K562 (cell line): ENCODE measurements around the gene SMIM45.

Experiments used
- ATAC-seq: fragments of 200-7000 bp; cut with Tn5 transposase; 3 replicates; pipeline ENCODE4 v1.9.1; 2020; ENCODE audit warnings: moderate library complexity
- BruUV-seq: library from RNA; stranded (reverse); fragments of 400-500 nt; replicated peaks from 2 replicates; lab custom pipeline; 2021; lab: Mats Ljungman, UMichigan
- CTCF ChIA-PET: fragments of 300-600 bp; formaldehyde crosslinking; extraction: SDS; loops from one replicate; lab custom pipeline; 2021; ENCODE audit warnings: low intra/inter-chr PET ratio; lab: Yijun Ruan, JAX
- POLR2A ChIA-PET: fragments of 300-600, 350-650 bp; sonication (Branson Sonifier 250); formaldehyde crosslinking; extraction: SDS; loops from one replicate; lab custom pipeline; 2021; ENCODE audit warnings: antibody characterized with exemption, inconsistent platforms; lab: Yijun Ruan, JAX
- DNase-seq, 4 experiments: peaks; one replicate each; pipeline versions ENCODE4 v3.0.0 to v3.0.0-alpha.2; 2011 to 2018; ENCODE audit warnings: low spot score in 3 of 4, mixed read lengths in 3 of 4; ENCODE audit errors: extremely low read depth in 1 of 4
- FAIRE-seq: peaks from 2 replicates; lab custom pipeline; 2011; peaks lifted over from hg19 to GRCh38; lab: Jason Lieb, UNC
- H2AFZ ChIP-seq: 2 replicates; pipeline ENCODE4 v1.6.0; 2011; ENCODE audit warnings: low read depth, low read length, control low read depth, inconsistent platforms
- H3K27ac ChIP-seq: fragments of 200-600 bp; 3 replicates; pipeline ENCODE4 v1.8.0; 2011; ENCODE audit warnings: low read depth, mild to moderate bottlenecking, control low read depth, inconsistent platforms, low read length, moderate library complexity, mixed read lengths; ENCODE audit errors: extremely low read depth
- H3K27me3 ChIP-seq, 2 experiments: fragments of 300-600 bp in 1 of 2; 2 replicates in 1 of 2; 3 replicates in 1 of 2; pipeline versions ENCODE4 v1.6.0 to v1.8.0; 2011; ENCODE audit warnings: inconsistent platforms in 2 of 2, low read length in 2 of 2, mild to moderate bottlenecking in 1 of 2, mixed read lengths in 1 of 2, moderate library complexity in 1 of 2; ENCODE audit not compliant: control insufficient read depth in 2 of 2, insufficient read depth in 2 of 2
- H3K36me3 ChIP-seq: fragments of 300-600 bp; 3 replicates; pipeline ENCODE4 v1.8.0; 2011; ENCODE audit warnings: mild to moderate bottlenecking, low read length, inconsistent platforms; ENCODE audit not compliant: control insufficient read depth, insufficient read depth
- H3K4me1 ChIP-seq, 2 experiments: fragments of 200-600 bp in 1 of 2; replicated peaks in 1 of 2; 2 replicates in 1 of 2; 3 replicates in 1 of 2; pipeline versions ENCODE4 v1.5.1 to v1.8.0; 2011; ENCODE audit warnings: inconsistent platforms in 2 of 2, low read length in 2 of 2, mild to moderate bottlenecking in 1 of 2, mixed read lengths in 1 of 2, moderate library complexity in 1 of 2; ENCODE audit not compliant: control insufficient read depth in 2 of 2, insufficient read depth in 2 of 2
- H3K4me2 ChIP-seq: 2 replicates; pipeline ENCODE4 v1.6.1; 2011; ENCODE audit warnings: low read length, control low read depth, inconsistent platforms, mixed read lengths; ENCODE audit not compliant: insufficient read depth
- H3K4me3 ChIP-seq: fragments of 200-600 bp; sonication (generic), shearing (Covaris generic); 2 replicates; pipeline ENCODE4 v1.5.1; 2016; ENCODE audit warnings: control low read depth, inconsistent platforms
- H3K79me2 ChIP-seq: fragments of 200-600 bp; 3 replicates; pipeline ENCODE4 v1.8.0; 2011; ENCODE audit warnings: low read length, inconsistent platforms; ENCODE audit not compliant: control insufficient read depth, insufficient read depth
- H3K9ac ChIP-seq, 2 experiments: 2 replicates each; pipeline versions ENCODE4 v1.6.0 to v1.6.1; 2011; ENCODE audit warnings: low read depth in 2 of 2, low read length in 2 of 2, control low read depth in 1 of 2, inconsistent platforms in 1 of 2, mild to moderate bottlenecking in 1 of 2, mixed read lengths in 1 of 2; ENCODE audit not compliant: insufficient read depth in 1 of 2
- H3K9me1 ChIP-seq: one replicate; pipeline ENCODE4 v1.6.0; 2011; ENCODE audit warnings: inconsistent platforms, mild to moderate bottlenecking, low read length, moderate library complexity; ENCODE audit not compliant: control insufficient read depth, insufficient read depth
- H3K9me3 ChIP-seq: replicated peaks from 2 replicates; pipeline ENCODE4 v1.5.1; 2011; ENCODE audit warnings: low read depth, low read length, inconsistent platforms; ENCODE audit not compliant: control insufficient read depth, insufficient read depth
- H4K20me1 ChIP-seq: replicated peaks from 2 replicates; pipeline ENCODE4 v1.6.1; 2011; ENCODE audit warnings: low read length, inconsistent platforms, mixed read lengths; ENCODE audit not compliant: control insufficient read depth, insufficient read depth
- CBX3 ChIP-seq, 2 experiments: IDR thresholded peaks; 1 replicate in 1 of 2; 2 replicates in 1 of 2; pipeline ENCODE4 v1.6.1; 2012; ENCODE audit warnings: inconsistent platforms in 2 of 2, low read length in 2 of 2, borderline replicate concordance in 1 of 2, control low read depth in 1 of 2
- HDAC1 ChIP-seq, 2 experiments: fragments of 450-650 bp; IDR thresholded peaks; 2 replicates each; pipeline ENCODE4 v1.6.1; 2016 to 2017; ENCODE audit warnings: inconsistent platforms in 1 of 2, mild to moderate bottlenecking in 1 of 2, moderate library complexity in 1 of 2
- MYBL2 ChIP-seq, 2 experiments: fragments of 450-650 bp in 1 of 2; sonication (generic) in 1 of 2; formaldehyde crosslinking in 1 of 2; IDR thresholded peaks; 2 replicates each; pipeline versions ENCODE4 v1.6.1 to v1.8.1; 2017 to 2022; ENCODE audit warnings: borderline replicate concordance in 1 of 2, inconsistent platforms in 1 of 2, low read depth in 1 of 2, mild to moderate bottlenecking in 1 of 2, missing genetic modification reagents in 1 of 2, moderate library complexity in 1 of 2
- STAT5A ChIP-seq: IDR thresholded peaks from 2 replicates; pipeline ENCODE4 v1.6.1; 2012; ENCODE audit warnings: low read length, inconsistent platforms, borderline replicate concordance
- ZNF140 ChIP-seq: fragments of 250-450 bp; sonication (Bioruptor Pico); IDR thresholded peaks from 2 replicates; pipeline ENCODE4 v1.8.0; 2021; ENCODE audit warnings: moderate library complexity, mild to moderate bottlenecking, inconsistent platforms
- ZNF354B ChIP-seq: fragments of 250-450 bp; sonication (Bioruptor Pico); IDR thresholded peaks from 2 replicates; pipeline ENCODE4 v1.4.0; 2020
- ZNF699 ChIP-seq: fragments of 250-450 bp; sonication (Bioruptor Pico); IDR thresholded peaks from 2 replicates; pipeline ENCODE4 v1.8.0; 2021; ENCODE audit warnings: mild to moderate bottlenecking, moderate library complexity; ENCODE audit not compliant: insufficient replicate concordance
- WGBS: fragments of 100-300 bp; shearing (Covaris generic); methylation state at CpG from one replicate; pipeline ENCODE4 v1.1.6; 2016; ENCODE audit warnings: low coverage, mixed read lengths; ENCODE audit not compliant: insufficient coverage; ENCODE audit errors: missing lambda C conversion rate; 5-methylcytosine and 5-hydroxymethylcytosine counted together
- in situ Hi-C: fragments of 300-500 bp; cut with MboI; formaldehyde crosslinking; loops from 4 replicates; pipeline ENCODE4 v1.15.0; 2018; ENCODE audit warnings: inconsistent platforms, mixed read lengths
- intact Hi-C: fragments of 100-400 bp; cut with micrococcal nuclease; formaldehyde crosslinking; loops from 2 replicates; pipeline ENCODE4 v1.14.2; 2022
- TF ChIP-seq, protein P1 (sequence below): sonication (generic); formaldehyde crosslinking; IDR thresholded peaks from 2 replicates; pipeline ENCODE4 v1.8.1; 2023; ENCODE audit warnings: mild to moderate bottlenecking, missing genetic modification reagents

Gene SMIM45

DNA sequence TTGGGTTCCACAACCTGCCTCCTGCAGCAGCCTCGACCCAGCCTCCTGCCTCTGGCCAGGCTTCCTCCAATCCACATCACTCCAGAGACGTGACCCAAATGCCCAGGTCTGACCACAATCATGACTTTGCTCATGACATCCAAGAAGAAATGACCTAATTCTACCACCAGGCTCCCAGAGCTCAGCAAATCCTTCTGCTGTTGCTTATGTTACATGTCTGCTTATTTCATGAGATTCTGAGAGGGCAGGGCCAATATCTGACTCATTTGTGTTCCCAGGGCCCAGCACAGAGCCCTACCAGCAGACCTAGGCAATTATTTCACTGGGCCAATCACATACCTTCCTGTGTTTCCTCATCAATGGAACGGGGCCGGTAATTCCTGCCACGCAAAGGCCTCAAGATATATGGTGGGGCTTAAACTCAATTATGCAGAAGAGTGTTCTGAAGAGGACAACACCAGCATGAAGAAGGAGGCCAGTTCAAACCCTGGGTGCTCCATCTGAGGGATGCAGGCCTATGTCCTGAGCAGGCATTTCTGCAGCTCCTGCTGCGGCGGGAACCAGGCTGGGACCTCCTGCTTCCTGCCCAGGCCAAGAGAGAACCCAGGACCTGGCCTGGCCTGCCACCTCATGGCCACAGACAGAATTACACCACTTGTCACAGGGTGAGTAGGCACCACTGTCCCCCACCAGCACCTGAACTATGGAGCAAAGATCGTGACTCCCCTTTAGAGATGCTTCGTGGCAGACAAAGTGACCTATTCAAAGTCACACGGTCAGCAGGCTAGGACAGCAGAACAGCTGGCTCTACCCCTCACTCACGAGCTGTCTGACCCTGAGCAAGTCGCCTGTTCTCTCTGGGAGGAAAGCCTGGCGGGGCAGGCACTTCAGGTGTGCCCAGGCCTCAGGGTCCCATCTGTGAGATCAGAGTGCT is 10.9 kb upstream of the SMIM45 start:
- Histone ChIP-seq H3K9me1 (no peaks in the 10 kb centered on the region), H2AFZ (no peak overlapping the region), H4K20me1 (peaks cover 15% of the 10 kb centered on the region; the same call in 1 of the 2 replicates), H3K9ac (peak overlapping the region in 1 of 2 experiments; percentile 14; a peak in 1 of 4 replicates), H3K27ac (peak overlapping the region; percentile 30; the same call in 2 of the 3 replicates), H3K36me3 (peaks cover 73% of the 10 kb centered on the region), H3K4me3 (no peak overlapping the region), H3K9me3 (no peaks in the 10 kb centered on the region), H3K4me1 (peaks cover 3 to 16% of the 10 kb centered on the region in 2 experiments; a peak in 3 of 5 replicates), H3K27me3 (no peaks in the 10 kb centered on the region), H3K4me2 (peak overlapping the region; percentile 1; the same call in 1 of the 2 replicates), H3K79me2 (peaks cover 23% of the 10 kb centered on the region)
- in situ Hi-C loops (loop anchor here (5.0 kb wide), 1 partner anchor 244 kb away; the partner anchor contains the start of gene MEI1), intact Hi-C loops (loop anchor here (1.0 to 5.0 kb wide), 2 partner anchors 119 to 244 kb away; no protein-coding TSS in a partner anchor)
- no TSS peak for BruUV-seq
- ChIA-PET CTCF (interaction anchor here (0.6 to 3.5 kb wide), 6 partner anchors 118 to 275 kb away, joined by 3 to 29 read pairs (median 7); partner anchors contain the start of gene SNU13), POLR2A (interaction anchor here (0.6 to 1.0 kb wide), 4 partner anchors 15 to 558 kb away, joined by 3 to 5 read pairs (median 4); partner anchors contain the start of genes NDUFA6 and TNFRSF13C)
- DNase-seq (peak; percentile 58 to 79 (median 65)), FAIRE-seq (peak; percentile 89), ATAC-seq (peak; percentile 90)
- WGBS: 59% methylated on average over 13 of the region's 13 CpGs
- TF ChIP-seq MYBL2 (IDR thresholded peaks at IDR 0.05; ENCODE audit: low read depth) (no peak), MYBL2 (CRISPR knock-in tag; IDR thresholded peaks at IDR 0.05; ENCODE audit: borderline replicate concordance) (no peak), ZNF354B (CRISPR knock-in tag) (no peak), STAT5A (no peak), ZNF699 (no peak), HDAC1 (IDR thresholded peaks at IDR 0.05) (no peak), CBX3 (IDR thresholded peaks at IDR 0.05; ENCODE audit: borderline replicate concordance in 1 of 2, low read length in 2 of 2) (no peak), ZNF140 (CRISPR knock-in tag) (no peak)
- TF ChIP-seq, protein P1, sequence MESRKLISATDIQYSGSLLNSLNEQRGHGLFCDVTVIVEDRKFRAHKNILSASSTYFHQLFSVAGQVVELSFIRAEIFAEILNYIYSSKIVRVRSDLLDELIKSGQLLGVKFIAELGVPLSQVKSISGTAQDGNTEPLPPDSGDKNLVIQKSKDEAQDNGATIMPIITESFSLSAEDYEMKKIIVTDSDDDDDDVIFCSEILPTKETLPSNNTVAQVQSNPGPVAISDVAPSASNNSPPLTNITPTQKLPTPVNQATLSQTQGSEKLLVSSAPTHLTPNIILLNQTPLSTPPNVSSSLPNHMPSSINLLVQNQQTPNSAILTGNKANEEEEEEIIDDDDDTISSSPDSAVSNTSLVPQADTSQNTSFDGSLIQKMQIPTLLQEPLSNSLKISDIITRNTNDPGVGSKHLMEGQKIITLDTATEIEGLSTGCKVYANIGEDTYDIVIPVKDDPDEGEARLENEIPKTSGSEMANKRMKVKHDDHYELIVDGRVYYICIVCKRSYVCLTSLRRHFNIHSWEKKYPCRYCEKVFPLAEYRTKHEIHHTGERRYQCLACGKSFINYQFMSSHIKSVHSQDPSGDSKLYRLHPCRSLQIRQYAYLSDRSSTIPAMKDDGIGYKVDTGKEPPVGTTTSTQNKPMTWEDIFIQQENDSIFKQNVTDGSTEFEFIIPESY (CRISPR knock-in tag): no peak
